WTC11 (cell line): ENCODE measurements around the gene SLC2A6. TPM values are rescaled to one million over a fixed set of nuclear protein-coding genes. Genes with fewer than 3 reads are reported as not detected.

Source experiments
- ATAC-seq: fragments of 200-7000 bp; cut with Tn5 transposase; 2 replicates; pipeline ENCODE4 v1.10.0; 2021; ENCODE audit warnings: mild to moderate bottlenecking, moderate library complexity
- CTCF ChIA-PET: fragments of 300-600 bp; sonication (Branson Sonifier 250); formaldehyde crosslinking; loops from one replicate; lab custom pipeline; 2021; ENCODE audit warnings: antibody characterized with exemption; lab: Charles Lee
- POLR2A ChIA-PET: fragments of 350-600 bp; sonication (Branson Sonifier 250); formaldehyde crosslinking; loops from one replicate; lab custom pipeline; 2021; ENCODE audit warnings: antibody characterized with exemption; lab: Charles Lee
- DNase-seq: peaks from one replicate; pipeline ENCODE4 v3.0.0; 2021; ENCODE audit warnings: low spot score
- H3K27ac Mint-ChIP-seq: 2 replicates; pipeline ENCODE4 v1.8.0; 2021; ENCODE audit warnings: mixed read lengths
- H3K27me3 Mint-ChIP-seq: 2 replicates; pipeline ENCODE4 v1.8.0; 2021; ENCODE audit warnings: low read depth, mild to moderate bottlenecking, moderate library complexity, mixed read lengths
- H3K36me3 Mint-ChIP-seq: 2 replicates; pipeline ENCODE4 v1.8.0; 2021; ENCODE audit warnings: mixed read lengths
- H3K4me1 Mint-ChIP-seq: 2 replicates; pipeline ENCODE4 v1.8.0; 2022; ENCODE audit warnings: mixed read lengths
- H3K4me3 Mint-ChIP-seq: 2 replicates; pipeline ENCODE4 v1.8.0; 2021; ENCODE audit warnings: mild to moderate bottlenecking, moderate library complexity, mixed read lengths
- H3K9me3 Mint-ChIP-seq: 2 replicates; pipeline ENCODE4 v1.8.0; 2021; ENCODE audit warnings: mixed read lengths
- CBFB ChIP-seq: sonication (generic); formaldehyde crosslinking; IDR thresholded peaks from 2 replicates; pipeline ENCODE4 v1.8.1; 2022; ENCODE audit warnings: mild to moderate bottlenecking, low read depth, missing genetic modification reagents
- FOXP1 ChIP-seq: sonication (generic); formaldehyde crosslinking; IDR thresholded peaks from 2 replicates; pipeline ENCODE4 v1.8.0; 2022; ENCODE audit warnings: missing genetic modification reagents, mild to moderate bottlenecking, moderate library complexity, borderline replicate concordance
- HMGXB4 ChIP-seq: sonication (generic); formaldehyde crosslinking; IDR thresholded peaks from 2 replicates; pipeline ENCODE4 v1.8.1; 2023; ENCODE audit warnings: mild to moderate bottlenecking, moderate library complexity, missing genetic modification reagents
- IRF1 ChIP-seq: sonication (generic); formaldehyde crosslinking; IDR thresholded peaks from 2 replicates; pipeline ENCODE4 v1.8.0; 2023; ENCODE audit warnings: missing genetic modification reagents
- MXD4 ChIP-seq: fragments of 250-450 bp; sonication (Bioruptor Pico); IDR thresholded peaks from 2 replicates; pipeline ENCODE4 v1.8.0; 2021; ENCODE audit warnings: mild to moderate bottlenecking, moderate library complexity, borderline replicate concordance
- NR3C1 ChIP-seq: sonication (generic); formaldehyde crosslinking; conservative IDR thresholded peaks from 2 replicates; pipeline ENCODE4 v1.8.1; 2023; ENCODE audit warnings: low read depth, mild to moderate bottlenecking, missing genetic modification reagents
- SP1 ChIP-seq: sonication (generic); formaldehyde crosslinking; conservative IDR thresholded peaks from 2 replicates; pipeline ENCODE4 v1.8.1; 2022; ENCODE audit warnings: missing genetic modification reagents
- ZNF138 ChIP-seq: sonication (generic); formaldehyde crosslinking; conservative IDR thresholded peaks from 2 replicates; pipeline ENCODE4 v1.8.1; 2022; ENCODE audit warnings: mild to moderate bottlenecking, moderate library complexity, missing genetic modification reagents
- ZNF396 ChIP-seq: fragments of 250-450 bp; sonication (Bioruptor Pico); IDR thresholded peaks from 2 replicates; pipeline ENCODE4 v1.8.0; 2021; ENCODE audit warnings: mild to moderate bottlenecking, moderate library complexity, borderline replicate concordance
- total RNA-seq: library from RNA; stranded (reverse); gene quantifications from 3 replicates; pipeline ENCODE4 v1.2.3, GENCODE V29; 2021
- TF ChIP-seq, protein P1 (sequence below): sonication (generic); formaldehyde crosslinking; conservative IDR thresholded peaks from 2 replicates; pipeline ENCODE4 v1.8.1; 2022; ENCODE audit warnings: mild to moderate bottlenecking, missing genetic modification reagents
- TF ChIP-seq, protein P2 (sequence below): fragments of 250-450 bp; sonication (Bioruptor Pico); IDR thresholded peaks from 2 replicates; pipeline ENCODE4 v2.1.2; 2022; ENCODE audit warnings: mild to moderate bottlenecking, moderate library complexity
- TF ChIP-seq, protein P3 (sequence below): fragments of 250-450 bp; sonication (Bioruptor Pico); IDR thresholded peaks from 2 replicates; pipeline ENCODE4 v1.9.0; 2021; ENCODE audit warnings: mild to moderate bottlenecking
- TF ChIP-seq, protein P4 (sequence below): fragments of 250-450 bp; sonication (Bioruptor Pico); conservative IDR thresholded peaks from 2 replicates; pipeline ENCODE4 v1.9.0; 2021; ENCODE audit warnings: mild to moderate bottlenecking

The SLC2A6 gene
- total RNA-seq, 1 experiment from 2014 or later = 16.6 TPM

GRCh38 chr9:133484671-133485437, 6.0 kb upstream of the SLC2A6 start:
- no peak for ATAC-seq
- peaks cover 5% of the 10 kb centered on the region for H3K27me3 Mint-ChIP-seq
- CTCF ChIA-PET = interaction anchor here (0.6 to 2.4 kb wide), 11 partner anchors 9 to 600 kb away, joined by 3 to 7 read pairs (median 4); partner anchors contain the start of gene CACFD1
- H3K36me3 Mint-ChIP-seq = no peaks in the 10 kb centered on the region
- POLR2A ChIA-PET = interaction anchor here (0.7 kb wide), 1 partner anchor 122 kb away, joined by 6 read pairs; no protein-coding TSS in a partner anchor
- TF ChIP-seq SP1 (no peak), ZNF138 (no peak), MXD4 (no peak), FOXP1 (CRISPR knock-in tag) (no peak), NR3C1 (no peak), CBFB (CRISPR knock-in tag) (no peak), ZNF396 (CRISPR knock-in tag) (no peak)
- TF ChIP-seq, protein P1, sequence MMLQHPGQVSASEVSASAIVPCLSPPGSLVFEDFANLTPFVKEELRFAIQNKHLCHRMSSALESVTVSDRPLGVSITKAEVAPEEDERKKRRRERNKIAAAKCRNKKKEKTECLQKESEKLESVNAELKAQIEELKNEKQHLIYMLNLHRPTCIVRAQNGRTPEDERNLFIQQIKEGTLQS (CRISPR knock-in tag) = no peak
- TF ChIP-seq, protein P2, sequence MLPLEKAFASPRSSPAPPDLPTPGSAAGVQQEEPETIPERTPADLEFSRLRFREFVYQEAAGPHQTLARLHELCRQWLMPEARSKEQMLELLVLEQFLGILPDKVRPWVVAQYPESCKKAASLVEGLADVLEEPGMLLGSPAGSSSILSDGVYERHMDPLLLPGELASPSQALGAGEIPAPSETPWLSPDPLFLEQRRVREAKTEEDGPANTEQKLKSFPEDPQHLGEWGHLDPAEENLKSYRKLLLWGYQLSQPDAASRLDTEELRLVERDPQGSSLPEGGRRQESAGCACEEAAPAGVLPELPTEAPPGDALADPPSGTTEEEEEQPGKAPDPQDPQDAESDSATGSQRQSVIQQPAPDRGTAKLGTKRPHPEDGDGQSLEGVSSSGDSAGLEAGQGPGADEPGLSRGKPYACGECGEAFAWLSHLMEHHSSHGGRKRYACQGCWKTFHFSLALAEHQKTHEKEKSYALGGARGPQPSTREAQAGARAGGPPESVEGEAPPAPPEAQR (CRISPR knock-in tag) = no peak
- no peaks in the 10 kb centered on the region for H3K9me3 Mint-ChIP-seq
- H3K4me3 Mint-ChIP-seq = no peak overlapping the region
- DNase-seq = no peak
- peaks cover 2% of the 10 kb centered on the region for H3K4me1 Mint-ChIP-seq
- H3K27ac Mint-ChIP-seq = no peak overlapping the region

- ChIA-PET CTCF (interaction anchor here (1.2 to 2.4 kb wide), 2 partner anchors 142 to 297 kb away, joined by 3 to 7 read pairs; no protein-coding TSS in a partner anchor), POLR2A (no interaction called here)
- H3K9me3 Mint-ChIP-seq = no peaks in the 10 kb centered on the region
These were observed 4.7 kb upstream of the SLC2A6 start for GRCh38 chr9:133483611-133484010.

More at GRCh38 chr9:133483611-133484010, 4.7 kb upstream of the SLC2A6 start:
- Mint-ChIP-seq H3K36me3 (no peaks in the 10 kb centered on the region), H3K4me3 (no peak overlapping the region), H3K27ac (no peak overlapping the region), H3K27me3 (peaks cover 7% of the 10 kb centered on the region), H3K4me1 (peaks cover 7% of the 10 kb centered on the region)
- no peak for ATAC-seq
- no peak for DNase-seq
- TF ChIP-seq IRF1 (CRISPR knock-in tag) (no peak), HMGXB4 (no peak)
- TF ChIP-seq, protein P3, sequence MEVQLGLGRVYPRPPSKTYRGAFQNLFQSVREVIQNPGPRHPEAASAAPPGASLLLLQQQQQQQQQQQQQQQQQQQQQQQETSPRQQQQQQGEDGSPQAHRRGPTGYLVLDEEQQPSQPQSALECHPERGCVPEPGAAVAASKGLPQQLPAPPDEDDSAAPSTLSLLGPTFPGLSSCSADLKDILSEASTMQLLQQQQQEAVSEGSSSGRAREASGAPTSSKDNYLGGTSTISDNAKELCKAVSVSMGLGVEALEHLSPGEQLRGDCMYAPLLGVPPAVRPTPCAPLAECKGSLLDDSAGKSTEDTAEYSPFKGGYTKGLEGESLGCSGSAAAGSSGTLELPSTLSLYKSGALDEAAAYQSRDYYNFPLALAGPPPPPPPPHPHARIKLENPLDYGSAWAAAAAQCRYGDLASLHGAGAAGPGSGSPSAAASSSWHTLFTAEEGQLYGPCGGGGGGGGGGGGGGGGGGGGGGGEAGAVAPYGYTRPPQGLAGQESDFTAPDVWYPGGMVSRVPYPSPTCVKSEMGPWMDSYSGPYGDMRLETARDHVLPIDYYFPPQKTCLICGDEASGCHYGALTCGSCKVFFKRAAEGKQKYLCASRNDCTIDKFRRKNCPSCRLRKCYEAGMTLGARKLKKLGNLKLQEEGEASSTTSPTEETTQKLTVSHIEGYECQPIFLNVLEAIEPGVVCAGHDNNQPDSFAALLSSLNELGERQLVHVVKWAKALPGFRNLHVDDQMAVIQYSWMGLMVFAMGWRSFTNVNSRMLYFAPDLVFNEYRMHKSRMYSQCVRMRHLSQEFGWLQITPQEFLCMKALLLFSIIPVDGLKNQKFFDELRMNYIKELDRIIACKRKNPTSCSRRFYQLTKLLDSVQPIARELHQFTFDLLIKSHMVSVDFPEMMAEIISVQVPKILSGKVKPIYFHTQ (CRISPR knock-in tag) = no peak
- TF ChIP-seq, protein P4, sequence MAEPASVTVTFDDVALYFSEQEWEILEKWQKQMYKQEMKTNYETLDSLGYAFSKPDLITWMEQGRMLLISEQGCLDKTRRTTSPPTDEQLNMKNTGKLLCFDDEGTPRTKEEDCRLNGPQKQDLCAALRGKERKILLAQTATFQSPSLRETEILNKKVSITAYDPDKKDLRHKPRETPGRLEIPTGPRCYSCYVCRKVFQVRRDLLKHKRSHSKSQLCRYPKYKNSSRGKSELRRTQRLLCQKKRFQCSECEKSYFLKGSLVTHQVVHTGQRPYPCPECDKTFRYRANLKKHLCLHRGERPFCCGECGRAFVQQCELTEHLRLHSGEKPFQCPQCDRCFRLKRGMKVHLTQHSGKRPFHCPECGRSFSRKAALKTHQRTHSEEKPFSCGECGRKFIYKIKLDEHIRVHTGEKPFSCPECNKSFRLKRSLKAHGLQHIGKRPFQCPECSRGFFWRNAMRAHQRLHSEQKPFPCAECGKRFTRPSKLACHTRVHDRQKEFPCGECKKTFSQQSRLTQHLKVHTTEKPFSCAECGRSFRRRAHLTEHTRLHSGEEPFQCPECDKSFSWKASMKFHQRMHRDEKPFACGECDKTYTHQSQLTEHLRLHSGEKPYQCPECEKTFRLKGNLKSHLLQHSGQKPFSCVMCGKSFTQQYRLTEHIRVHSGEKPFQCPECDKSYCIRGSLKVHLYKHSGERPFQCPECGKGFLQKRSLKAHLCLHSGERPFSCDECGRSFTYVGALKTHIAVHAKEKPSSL (CRISPR knock-in tag) = no peak
